SIG-M5 (cell line): ENCODE measurements around the gene TMCC1.
A peak's percentile ranks its signal among the peaks of the same experiment; 100 is the strongest.
"Not testable (repeated sequence)": the region's sequence is repeated elsewhere in the genome, so short reads cannot be mapped to it uniquely, and the experiment has no call there.

Source experiments
- DNase-seq: peaks from one replicate; lab custom pipeline; 2025; lab: John Stamatoyannopoulos, UW

The TMCC1 gene

GRCh38 chr3:129648391-129648790 lies 245.1 kb downstream of the TMCC1 start:
- no peak for DNase-seq

- peak; percentile 23 for DNase-seq
Measured at GRCh38 chr3:129645286-129645685, 248.2 kb downstream of the TMCC1 start.

- DNase-seq, result no peak
Measured at GRCh38 chr3:129644836-129645235, 248.7 kb downstream of the TMCC1 start.

- not testable (repeated sequence) for DNase-seq
Measured at GRCh38 chr3:129641567-129642260, 251.8 kb downstream of the TMCC1 start.

- DNase-seq, result not testable (repeated sequence)
Measured at GRCh38 chr3:129640985-129641384, 252.5 kb downstream of the TMCC1 start.

GRCh38 chr3:129638481-129638880 lies 255.0 kb downstream of the TMCC1 start:
- DNase-seq, result no peak

- DNase-seq, result no peak
Measured at GRCh38 chr3:129636082-129636481, 257.4 kb downstream of the TMCC1 start.

GRCh38 chr3:129635656-129636055 lies 257.9 kb downstream of the TMCC1 start:
- DNase-seq, result no peak

- DNase-seq, result no peak
Measured at GRCh38 chr3:129633751-129634481, 259.6 kb downstream of the TMCC1 start.

- no peak for DNase-seq
Measured at GRCh38 chr3:129632977-129633376, 260.5 kb downstream of the TMCC1 start.

GRCh38 chr3:129632556-129632955 lies 261.0 kb downstream of the TMCC1 start:
- DNase-seq, result no peak

- DNase-seq, result no peak
Measured at GRCh38 chr3:129632056-129632455, 261.5 kb downstream of the TMCC1 start.

GRCh38 chr3:129629011-129629410 lies 264.5 kb downstream of the TMCC1 start:
- no peak for DNase-seq

- DNase-seq, result no peak
Measured at GRCh38 chr3:129628169-129628522, 265.4 kb downstream of the TMCC1 start.

GRCh38 chr3:129627350-129628168 lies 266.0 kb downstream of the TMCC1 start:
- no peak for DNase-seq

- no peak for DNase-seq
Measured at GRCh38 chr3:129626744-129627349, 266.7 kb downstream of the TMCC1 start.

- no peak for DNase-seq
Measured at GRCh38 chr3:129625072-129625874, 268.2 kb downstream of the TMCC1 start.

GRCh38 chr3:129624347-129625071 lies 269.0 kb downstream of the TMCC1 start:
- no peak for DNase-seq

- DNase-seq, result no peak
Measured at GRCh38 chr3:129623447-129624118, 269.9 kb downstream of the TMCC1 start.

GRCh38 chr3:129622933-129623332 lies 270.6 kb downstream of the TMCC1 start:
- DNase-seq, result no peak
